Gastrocnemius medialis (tissue), 4 donors: ENCODE results near the gene TUSC2. TPM values are rescaled to one million over a fixed set of nuclear protein-coding genes. Genes with fewer than 3 reads are reported as not detected.
A peak's percentile ranks its signal among the peaks of the same experiment; 100 is the strongest.

Source experiments
- ATAC-seq, 2 donors: fragments of 150-250 bp; one replicate each; pipeline ENCODE4 v1.9.1; 2016
- DNase-seq, 2 donors: peaks; one replicate each; pipeline ENCODE4 v3.0.0-alpha.2; 2019
- H3K27ac ChIP-seq, 4 donors: fragments of 200-600 bp; sonication (generic); 1 replicate in 1 of 4; 2 replicates in 3 of 4; pipeline ENCODE4 v1.5.1; 2016 to 2018; ENCODE audit warnings: mild to moderate bottlenecking in 2 of 4, moderate library complexity in 1 of 4
- H3K27me3 ChIP-seq, 3 donors: fragments of 200-600 bp; sonication (generic) in 2 of 3; 1 replicate in 1 of 3; 2 replicates in 2 of 3; pipeline versions ENCODE4 v1.5.1 to v1.6.0; 2016 to 2019; ENCODE audit warnings: mild to moderate bottlenecking in 1 of 3, moderate library complexity in 1 of 3
- H3K36me3 ChIP-seq, 2 donors: fragments of 200-600 bp; sonication (generic) in 1 of 2; one replicate each; pipeline ENCODE4 v1.5.1; 2017 to 2018
- H3K4me1 ChIP-seq, 2 donors: fragments of 200-600 bp; sonication (generic) in 1 of 2; one replicate each; pipeline ENCODE4 v1.5.1; 2016 to 2017; ENCODE audit warnings: mild to moderate bottlenecking in 2 of 2
- H3K4me3 ChIP-seq, 4 donors: fragments of 200-600 bp; sonication (generic) in 3 of 4; 1 replicate in 1 of 4; 2 replicates in 3 of 4; pipeline ENCODE4 v1.5.1; 2016 to 2019; ENCODE audit warnings: mild to moderate bottlenecking in 2 of 4
- H3K9me3 ChIP-seq, 3 donors: fragments of 200-600 bp; sonication (generic) in 2 of 3; 1 replicate in 1 of 3; 2 replicates in 2 of 3; pipeline ENCODE4 v1.5.1; 2016 to 2019
- POLR2A ChIP-seq, 2 donors: fragments of 450-650 bp; IDR thresholded peaks; one replicate each; pipeline ENCODE4 v1.6.1; 2017; ENCODE audit warnings: antibody characterized with exemption in 2 of 2, mild to moderate bottlenecking in 2 of 2, moderate library complexity in 2 of 2
- in situ Hi-C, 4 donors: fragments of 200-750 bp; cut with MboI; loops; one replicate each; pipeline versions ENCODE4 v1.15.0 to v1.8.0; 2017; ENCODE audit warnings: low sequenced_read_pairs in 4 of 4
- intact Hi-C: fragments of 100-400 bp; cut with DNase I; formaldehyde crosslinking; loops from one replicate; pipeline ENCODE4 v1.15.1; 2023; ENCODE audit warnings: low total_unique reads
- total RNA-seq, 4 donors: library from RNA; depleted of rRNA; stranded (reverse); fragments of >200 nt; gene quantifications; one replicate each; pipeline versions ENCODE4 v1.1.0 to v1.2.3, GENCODE V29; 2016
- TF ChIP-seq, protein P1 (sequence below), 5 experiments: fragments of 450-650 bp in 3 of 5; fragments of 200-600 bp in 2 of 5; sonication (generic) in 2 of 5; IDR thresholded peaks in 4 of 5; conservative IDR thresholded peaks in 1 of 5; 1 replicate in 4 of 5; 2 replicates in 1 of 5; pipeline ENCODE4 v1.5.1; 2016 to 2019; ENCODE audit warnings: antibody characterized with exemption in 5 of 5, mild to moderate bottlenecking in 3 of 5, moderate library complexity in 3 of 5

TUSC2 gene
- total RNA-seq, 4 donors from 2014 or later: 38.5 to 72.7 (median 51.5) TPM

- Histone ChIP-seq H3K4me3 (no peak overlapping the region), H3K4me1 (peaks cover 6 to 40% of the 10 kb centered on the region in 2 donors), H3K27ac (no peak overlapping the region), H3K36me3 (no peaks in the 10 kb centered on the region), H3K27me3 (no peaks in the 10 kb centered on the region), H3K9me3 (no peaks in the 10 kb centered on the region)
- TF ChIP-seq, protein P1, sequence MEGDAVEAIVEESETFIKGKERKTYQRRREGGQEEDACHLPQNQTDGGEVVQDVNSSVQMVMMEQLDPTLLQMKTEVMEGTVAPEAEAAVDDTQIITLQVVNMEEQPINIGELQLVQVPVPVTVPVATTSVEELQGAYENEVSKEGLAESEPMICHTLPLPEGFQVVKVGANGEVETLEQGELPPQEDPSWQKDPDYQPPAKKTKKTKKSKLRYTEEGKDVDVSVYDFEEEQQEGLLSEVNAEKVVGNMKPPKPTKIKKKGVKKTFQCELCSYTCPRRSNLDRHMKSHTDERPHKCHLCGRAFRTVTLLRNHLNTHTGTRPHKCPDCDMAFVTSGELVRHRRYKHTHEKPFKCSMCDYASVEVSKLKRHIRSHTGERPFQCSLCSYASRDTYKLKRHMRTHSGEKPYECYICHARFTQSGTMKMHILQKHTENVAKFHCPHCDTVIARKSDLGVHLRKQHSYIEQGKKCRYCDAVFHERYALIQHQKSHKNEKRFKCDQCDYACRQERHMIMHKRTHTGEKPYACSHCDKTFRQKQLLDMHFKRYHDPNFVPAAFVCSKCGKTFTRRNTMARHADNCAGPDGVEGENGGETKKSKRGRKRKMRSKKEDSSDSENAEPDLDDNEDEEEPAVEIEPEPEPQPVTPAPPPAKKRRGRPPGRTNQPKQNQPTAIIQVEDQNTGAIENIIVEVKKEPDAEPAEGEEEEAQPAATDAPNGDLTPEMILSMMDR (IDR thresholded peaks at IDR 0.05 in 4 of 5, conservative IDR thresholded peaks at IDR 0.05 in 1 of 5): no peak
- TF ChIP-seq POLR2A (IDR thresholded peaks at IDR 0.05): no peak
- in situ Hi-C loops (loop anchor here in 1 of 4 donors (10.0 kb wide), 1 partner anchor 202 kb away; no protein-coding TSS in a partner anchor), intact Hi-C loops (no loop called here)
- DNase-seq (no peak), ATAC-seq (no peak)
Measured at GRCh38 chr3:50342813-50343633, 15.0 kb upstream of the TUSC2 start.

GRCh38 chr3:50341996-50342650 lies 14.1 kb upstream of the TUSC2 start:
- Histone ChIP-seq H3K36me3 (no peaks in the 10 kb centered on the region), H3K4me3 (no peak overlapping the region), H3K9me3 (no peaks in the 10 kb centered on the region), H3K27me3 (no peaks in the 10 kb centered on the region), H3K4me1 (peaks cover 6 to 38% of the 10 kb centered on the region in 2 donors), H3K27ac (peak overlapping the region in 1 of 4 donors; percentile 97)
- no peak for ATAC-seq
- in situ Hi-C loops (loop anchor here in 1 of 4 donors (10.0 kb wide), 1 partner anchor 203 kb away; no protein-coding TSS in a partner anchor), intact Hi-C loops (no loop called here)
- no peak for DNase-seq
- TF ChIP-seq, protein P1 (IDR thresholded peaks at IDR 0.05 in 4 of 5, conservative IDR thresholded peaks at IDR 0.05 in 1 of 5): no peak
- TF ChIP-seq POLR2A (IDR thresholded peaks at IDR 0.05): no peak

DNA sequence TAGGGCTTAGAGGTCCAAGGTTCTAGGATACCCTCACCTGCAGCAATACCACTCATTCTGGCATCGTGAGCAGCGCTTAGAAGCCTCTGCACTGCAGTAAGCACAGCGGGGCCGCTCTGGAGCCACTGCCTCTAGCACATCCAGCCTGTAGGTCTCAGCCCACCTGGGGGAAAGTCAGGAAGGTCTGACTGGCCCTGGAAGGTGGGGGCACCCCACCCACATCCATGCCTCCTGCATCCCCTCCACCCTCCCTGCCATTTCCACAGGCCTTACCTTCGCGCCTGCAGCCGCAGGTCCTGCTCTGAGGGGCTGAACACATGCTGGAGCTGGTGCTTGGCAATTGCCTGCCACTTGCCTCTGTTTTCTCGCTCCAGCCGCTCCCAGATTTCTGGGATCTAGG lies 13.5 kb upstream of the TUSC2 start:
- DNase-seq (no peak), ATAC-seq (no peak)
- Histone ChIP-seq H3K27me3 (no peaks in the 10 kb centered on the region), H3K4me3 (peak overlapping the region in 1 of 4 donors; percentile 49), H3K4me1 (peaks cover 6 to 39% of the 10 kb centered on the region in 2 donors), H3K9me3 (no peaks in the 10 kb centered on the region), H3K36me3 (no peaks in the 10 kb centered on the region), H3K27ac (peak overlapping the region; percentile 89 to 98 (median 97))
- intact Hi-C loops: no loop called here
- TF ChIP-seq, protein P1 (IDR thresholded peaks at IDR 0.05 in 4 of 5, conservative IDR thresholded peaks at IDR 0.05 in 1 of 5): no peak
- TF ChIP-seq POLR2A (IDR thresholded peaks at IDR 0.05): no peak
- in situ Hi-C loops: loop anchor here in 1 of 4 donors (10.0 kb wide), 1 partner anchor 203 kb away; no protein-coding TSS in a partner anchor

DNA sequence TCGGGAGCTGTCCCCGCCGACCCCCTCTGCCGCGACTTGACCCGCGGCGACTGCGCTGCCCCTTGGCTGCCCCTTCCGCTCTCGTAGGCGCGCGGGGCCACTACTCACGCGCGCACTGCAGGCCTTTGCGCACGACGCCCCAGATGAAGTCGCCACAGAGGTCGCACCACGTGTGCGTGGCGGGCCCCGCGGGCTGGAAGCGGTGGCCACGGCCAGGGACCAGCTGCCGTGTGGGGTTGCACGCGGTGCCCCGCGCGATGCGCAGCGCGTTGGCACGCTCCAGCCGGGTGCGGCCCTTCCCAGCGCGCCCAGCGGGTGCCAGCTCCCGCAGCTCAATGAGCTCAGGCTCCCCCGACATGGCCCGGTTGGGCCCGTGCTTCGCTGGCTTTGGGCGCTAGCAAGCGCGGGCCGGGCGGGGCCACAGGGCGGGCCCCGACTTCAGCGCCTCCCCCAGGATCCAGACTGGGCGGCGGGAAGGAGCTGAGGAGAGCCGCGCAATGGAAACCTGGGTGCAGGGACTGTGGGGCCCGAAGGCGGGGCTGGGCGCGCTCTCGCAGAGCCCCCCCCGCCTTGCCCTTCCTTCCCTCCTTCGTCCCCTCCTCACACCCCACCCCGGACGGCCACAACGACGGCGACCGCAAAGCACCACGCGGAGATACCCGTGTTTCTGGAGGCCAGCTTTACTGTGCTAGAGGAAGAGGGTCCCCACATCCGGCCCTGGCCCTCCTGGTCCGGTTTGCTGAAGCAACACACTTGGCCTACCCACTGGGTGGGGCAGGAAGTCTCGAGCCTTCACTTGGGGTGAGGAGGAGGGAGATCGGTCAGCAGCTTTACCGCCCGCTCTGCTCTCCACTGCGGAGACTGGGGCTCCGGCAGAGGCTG lies 12.7 kb upstream of the TUSC2 start, which contains the start of gene RASSF1:
Gene RASSF1 (minus strand): TSS at position 389 of the 882 bp plus-strand sequence. CDS start 31 bp downstream, at position 358.
- H3K27me3 ChIP-seq: no peaks in the 10 kb centered on the region
- intact Hi-C loops: no loop called here
- peak within 1 kb of the TSS; percentile 89 to 98 (median 97) for H3K27ac ChIP-seq
- TF ChIP-seq POLR2A (IDR thresholded peaks at IDR 0.05): peak; percentile 61 to 74
- TF ChIP-seq, protein P1 (IDR thresholded peaks at IDR 0.05 in 4 of 5, conservative IDR thresholded peaks at IDR 0.05 in 1 of 5): no peak
- H3K4me3 ChIP-seq: peak within 1 kb of the TSS; percentile 38 to 58 (median 52)
- H3K9me3 ChIP-seq: no peaks in the 10 kb centered on the region
- no peak for ATAC-seq
- no peaks in the 10 kb centered on the region for H3K36me3 ChIP-seq
- in situ Hi-C loops: loop anchor here in 1 of 4 donors (10.0 kb wide), 1 partner anchor 204 kb away; no protein-coding TSS in a partner anchor
- H3K4me1 ChIP-seq: peaks cover 14 to 43% of the 10 kb centered on the region in 2 donors
- peak; percentile 38 to 55 for DNase-seq
